C1 segment of cervical spinal cord (tissue), 14 donors: ENCODE measurements around the gene SHOX.
"Not testable (repeated sequence)": the region's sequence is repeated elsewhere in the genome, so short reads cannot be mapped to it uniquely, and the experiment has no call there.

Source experiments
- DNase-seq, 14 donors: peaks; one replicate each; lab custom pipeline; 2025; lab: John Stamatoyannopoulos, UW

The SHOX gene

GRCh38 chrX:636981-637659, 6.5 kb downstream of the SHOX start:
- DNase-seq, result no peak

GRCh38 chrX:637660-638481, 7.3 kb downstream of the SHOX start:
- no peak for DNase-seq

- DNase-seq, result no peak
These were observed 8.0 kb downstream of the SHOX start for GRCh38 chrX:638482-639131.

GRCh38 chrX:639151-639550, 8.6 kb downstream of the SHOX start:
- DNase-seq, result no peak

- DNase-seq, result no peak
These were observed 10.1 kb downstream of the SHOX start for GRCh38 chrX:640641-641040.

GRCh38 chrX:641671-642435, 11.3 kb downstream of the SHOX start:
- no peak for DNase-seq

GRCh38 chrX:642436-643240, 12.0 kb downstream of the SHOX start:
- DNase-seq, result no peak

GRCh38 chrX:643241-643595, 12.6 kb downstream of the SHOX start:
- DNase-seq, result no peak

- DNase-seq, result no peak
These were observed 13.3 kb downstream of the SHOX start for GRCh38 chrX:643911-644303.

GRCh38 chrX:644304-645281, 14.0 kb downstream of the SHOX start:
- no peak for DNase-seq

GRCh38 chrX:646228-646495, 15.6 kb downstream of the SHOX start:
- DNase-seq, result no peak

GRCh38 chrX:646796-647195, 16.2 kb downstream of the SHOX start:
- DNase-seq, result no peak

GRCh38 chrX:649166-649565, 18.6 kb downstream of the SHOX start:
- DNase-seq, result no peak

GRCh38 chrX:650324-650723, 19.7 kb downstream of the SHOX start:
- DNase-seq, result no peak

- no peak for DNase-seq
These were observed 20.2 kb downstream of the SHOX start for GRCh38 chrX:650811-651210.

- DNase-seq, result not testable (repeated sequence)
These were observed 21.3 kb downstream of the SHOX start for GRCh38 chrX:651922-652321.

GRCh38 chrX:652341-652741, 21.8 kb downstream of the SHOX start:
- no peak for DNase-seq

GRCh38 chrX:653306-653705, 22.7 kb downstream of the SHOX start:
- no peak for DNase-seq

GRCh38 chrX:661154-661553, 30.6 kb downstream of the SHOX start:
- DNase-seq, result no peak

GRCh38 chrX:662126-662525, 31.5 kb downstream of the SHOX start:
- DNase-seq, result no peak
